Measurements from ENCODE around the gene SPTY2D1.
"Not testable (repeated sequence)": the region's sequence is repeated elsewhere in the genome, so short reads cannot be mapped to it uniquely, and the experiment has no call there.

The SPTY2D1 gene, protein sequence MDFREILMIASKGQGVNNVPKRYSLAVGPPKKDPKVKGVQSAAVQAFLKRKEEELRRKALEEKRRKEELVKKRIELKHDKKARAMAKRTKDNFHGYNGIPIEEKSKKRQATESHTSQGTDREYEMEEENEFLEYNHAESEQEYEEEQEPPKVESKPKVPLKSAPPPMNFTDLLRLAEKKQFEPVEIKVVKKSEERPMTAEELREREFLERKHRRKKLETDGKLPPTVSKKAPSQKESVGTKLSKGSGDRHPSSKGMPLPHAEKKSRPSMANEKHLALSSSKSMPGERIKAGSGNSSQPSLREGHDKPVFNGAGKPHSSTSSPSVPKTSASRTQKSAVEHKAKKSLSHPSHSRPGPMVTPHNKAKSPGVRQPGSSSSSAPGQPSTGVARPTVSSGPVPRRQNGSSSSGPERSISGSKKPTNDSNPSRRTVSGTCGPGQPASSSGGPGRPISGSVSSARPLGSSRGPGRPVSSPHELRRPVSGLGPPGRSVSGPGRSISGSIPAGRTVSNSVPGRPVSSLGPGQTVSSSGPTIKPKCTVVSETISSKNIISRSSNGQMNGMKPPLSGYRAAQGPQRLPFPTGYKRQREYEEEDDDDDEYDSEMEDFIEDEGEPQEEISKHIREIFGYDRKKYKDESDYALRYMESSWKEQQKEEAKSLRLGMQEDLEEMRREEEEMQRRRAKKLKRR

DNA sequence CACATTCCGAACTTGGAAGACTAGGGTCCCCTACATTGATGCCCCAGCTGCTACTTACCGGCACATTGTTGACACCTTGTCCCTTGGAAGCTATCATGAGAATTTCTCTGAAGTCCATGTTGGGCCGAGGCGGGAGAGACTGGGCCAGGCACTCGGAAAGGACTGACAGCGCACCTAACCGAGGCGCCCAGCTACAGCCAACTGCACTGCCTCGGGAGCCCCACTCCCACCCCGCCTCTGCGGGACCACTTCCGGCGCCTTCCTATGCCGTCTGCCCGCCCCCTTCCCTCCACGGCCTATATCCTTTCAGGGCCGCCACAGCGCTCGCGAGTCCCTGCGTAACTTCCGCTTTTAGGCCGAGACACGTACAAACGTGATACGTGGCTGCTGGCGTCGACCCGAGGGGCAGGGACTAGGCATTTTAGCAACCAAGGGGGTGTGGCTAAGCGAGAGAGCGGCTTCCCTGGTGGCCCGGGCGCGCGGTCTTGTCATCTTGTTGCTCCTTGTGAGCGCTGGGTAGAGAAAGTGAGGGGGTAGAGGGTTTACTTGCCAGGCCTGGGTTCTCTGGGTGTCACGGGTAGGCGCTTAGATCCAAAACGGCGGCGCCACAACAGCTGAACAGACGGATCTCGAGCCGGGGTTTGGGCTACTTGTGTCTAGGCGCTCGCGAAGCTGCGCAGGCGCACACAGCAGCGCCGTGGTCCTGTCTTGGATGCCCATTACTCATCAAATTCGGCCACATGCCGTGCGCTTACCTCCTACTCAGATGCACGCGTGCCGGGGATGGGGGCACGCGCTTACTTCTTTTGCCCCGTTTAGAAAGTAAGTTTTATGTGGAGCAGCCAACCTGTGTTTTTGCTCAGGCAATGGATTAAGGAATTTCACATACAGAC is at the start of gene SPTY2D1:
TSS of gene SPTY2D1 (minus strand) at position 203 of the 893 bp plus-strand sequence. CDS start at position 118, 85 bp downstream.
- DNase-seq = peak; percentile 98

DNA sequence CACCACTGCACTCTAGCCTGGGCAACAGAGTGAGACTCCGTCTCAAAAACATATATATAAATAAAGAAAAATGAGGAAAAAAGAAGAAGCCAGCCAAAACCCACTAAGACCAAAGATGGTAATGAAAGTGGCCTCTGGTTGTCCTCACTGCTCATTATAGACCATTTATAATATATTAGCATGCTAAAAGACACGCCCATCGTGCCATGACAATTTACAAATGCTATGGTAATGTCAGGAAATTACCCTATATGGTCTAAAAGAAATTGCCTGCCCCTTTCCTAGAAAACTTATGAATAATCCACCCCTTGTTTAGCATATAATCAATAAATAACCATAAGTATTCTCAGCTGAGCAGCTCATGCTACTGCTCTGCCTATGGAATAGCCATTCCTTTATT is 48.3 kb upstream of the SPTY2D1 start:
- DNase-seq = no peak

DNA sequence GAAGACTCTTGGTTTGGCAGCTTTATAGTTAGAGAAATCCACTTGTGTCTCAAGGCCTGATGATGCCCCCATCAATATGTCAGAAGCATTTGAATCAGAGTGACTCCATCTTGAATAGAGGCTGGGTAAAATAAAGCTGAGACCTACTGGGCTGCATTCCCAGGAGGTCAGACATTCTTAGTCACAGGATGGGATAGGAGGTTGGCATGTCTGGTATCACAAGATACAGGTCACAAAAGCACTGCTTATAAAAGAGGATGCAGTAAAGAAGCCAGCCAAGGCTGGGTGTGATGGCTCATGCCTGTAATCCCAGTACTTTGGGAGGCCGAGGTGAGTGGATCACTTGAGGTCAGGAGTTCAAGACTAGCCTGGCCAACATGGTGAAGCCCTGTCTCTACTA is 47.8 kb upstream of the SPTY2D1 start:
- not testable (repeated sequence) for DNase-seq

DNA sequence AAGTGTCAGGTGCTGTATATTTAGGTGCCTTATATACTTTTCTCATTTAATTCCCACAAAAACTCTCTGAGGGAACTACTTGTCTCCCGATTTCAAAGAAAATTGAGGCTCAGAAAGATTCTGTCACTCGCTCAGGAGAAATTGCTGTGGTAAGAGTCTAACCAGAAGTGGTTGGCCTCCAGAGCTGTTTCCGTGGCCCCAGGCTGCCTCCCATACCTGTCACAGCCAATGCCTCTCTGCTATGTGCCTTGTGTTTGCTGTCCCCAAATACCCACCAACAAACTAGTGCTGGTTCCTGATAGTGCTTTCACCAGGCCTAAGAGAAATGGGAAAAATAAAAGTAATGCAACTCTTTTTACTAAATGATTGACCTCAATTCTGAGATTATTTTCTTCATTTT is 43.4 kb upstream of the SPTY2D1 start:
- no peak for DNase-seq

DNA sequence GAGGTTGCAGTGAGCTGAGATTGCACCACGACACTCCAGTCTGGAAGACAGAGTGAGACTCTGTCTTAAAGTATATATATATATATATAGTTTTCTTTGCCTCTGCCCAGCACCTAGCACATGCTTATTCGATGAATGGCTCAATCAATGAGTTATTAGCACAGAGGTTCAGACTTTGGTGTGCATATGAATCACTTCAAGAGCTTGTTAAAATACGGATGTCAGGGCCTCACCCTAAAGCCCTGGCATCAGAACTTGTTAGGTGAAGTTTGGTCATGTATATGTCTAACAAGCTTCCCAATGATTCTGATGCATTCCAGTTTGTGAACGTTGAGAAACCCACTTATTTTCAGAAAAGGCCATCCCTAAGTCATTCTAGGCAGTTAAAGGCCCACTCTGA is 42.7 kb upstream of the SPTY2D1 start:
- no peak for DNase-seq

DNA sequence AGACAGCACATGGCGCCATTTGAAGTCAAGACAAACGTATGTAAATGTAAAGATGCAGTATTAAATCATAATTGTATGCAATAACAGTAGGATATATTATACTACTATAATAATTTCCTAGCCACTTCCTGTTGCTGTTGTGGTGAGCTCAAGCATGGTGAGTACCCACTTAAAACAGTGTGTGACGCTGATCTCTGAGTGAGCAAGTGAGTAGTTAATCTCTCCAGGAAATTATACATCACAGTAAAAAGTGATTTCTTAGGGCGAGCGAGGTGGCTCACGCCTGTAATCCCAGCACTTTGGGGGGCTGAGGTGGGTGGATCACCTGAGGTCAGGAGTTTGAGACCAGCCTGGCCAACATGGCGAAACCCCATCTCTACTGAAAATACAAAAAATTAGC is 38.1 kb upstream of the SPTY2D1 start:
- DNase-seq = peak; percentile 33

DNA sequence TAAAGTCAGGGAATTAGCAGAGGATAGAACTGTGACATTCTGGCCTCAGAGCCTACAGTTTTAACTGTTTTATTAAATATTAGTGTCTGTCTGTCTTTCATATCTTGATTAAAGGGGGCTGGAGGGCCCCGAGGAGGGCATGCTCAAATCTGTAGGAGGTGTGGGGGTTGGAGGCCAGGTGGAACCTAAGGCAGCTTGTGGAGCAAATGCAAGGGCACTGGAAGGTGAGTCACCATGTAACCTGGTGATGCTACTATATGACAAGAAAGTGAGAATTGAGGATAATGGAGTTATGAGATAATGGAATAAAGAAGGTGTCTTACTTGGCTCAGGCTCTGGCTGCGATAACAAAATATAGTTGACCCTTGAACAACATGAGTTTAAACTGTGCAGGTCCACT is 37.1 kb upstream of the SPTY2D1 start:
- DNase-seq = peak; percentile 21

DNA sequence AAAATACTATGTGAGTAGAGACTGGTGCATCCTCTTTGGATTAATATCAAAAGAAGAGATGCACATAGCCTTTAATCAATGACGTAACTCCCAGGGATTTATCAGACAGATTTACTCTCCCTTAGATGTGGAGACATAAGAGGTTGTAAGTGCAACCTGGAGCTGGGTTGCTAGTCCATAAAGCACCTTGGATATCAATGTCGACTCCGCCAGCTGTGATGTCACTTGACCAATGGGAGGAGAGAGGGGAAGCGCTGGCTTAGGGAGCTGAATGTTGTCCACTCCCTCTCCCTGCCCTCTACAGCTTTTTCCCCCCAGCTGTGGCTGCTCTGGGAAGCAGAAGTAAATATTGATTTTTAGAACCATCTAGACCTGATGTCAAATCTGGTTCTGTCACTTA is 35.6 kb upstream of the SPTY2D1 start:
- no peak for DNase-seq

DNA sequence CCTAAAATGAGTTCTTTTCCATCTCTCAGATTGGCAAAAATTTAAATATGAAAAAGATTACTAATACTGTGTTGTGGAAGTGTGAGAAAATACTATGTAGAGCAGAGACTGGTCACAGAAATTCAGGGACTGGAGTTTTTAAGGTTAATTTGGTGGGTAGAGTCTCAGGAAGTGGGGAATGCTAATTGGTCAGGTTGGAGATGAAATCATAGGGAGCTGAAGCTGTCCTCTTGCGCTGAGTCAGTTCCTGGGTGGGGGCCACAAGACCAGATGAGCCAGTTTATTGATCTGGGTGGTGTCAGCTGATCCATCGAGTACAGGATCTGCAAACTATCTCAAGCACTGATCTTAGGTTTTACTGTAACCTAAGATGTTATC is 35.1 kb upstream of the SPTY2D1 start:
- peak; percentile 37 for DNase-seq

DNA sequence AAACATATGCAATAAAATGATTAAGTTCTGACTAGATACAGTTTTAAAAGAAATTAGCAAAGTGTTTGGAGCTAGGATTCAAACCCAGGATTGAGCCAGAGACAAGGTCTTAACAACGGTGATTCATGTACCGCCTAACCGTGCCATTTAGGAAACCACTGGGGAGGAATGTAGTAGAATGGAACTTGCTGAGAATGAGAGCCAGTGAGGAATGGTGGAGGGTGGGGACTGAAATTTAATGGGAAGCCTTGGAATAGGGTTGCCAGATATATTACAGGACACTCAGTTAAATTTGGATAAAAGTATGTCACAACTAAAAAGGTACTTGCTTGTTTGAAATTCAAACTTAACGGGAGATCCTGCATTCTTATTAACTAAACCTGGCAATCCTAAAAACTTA is 34.0 kb upstream of the SPTY2D1 start:
- no peak for DNase-seq

DNA sequence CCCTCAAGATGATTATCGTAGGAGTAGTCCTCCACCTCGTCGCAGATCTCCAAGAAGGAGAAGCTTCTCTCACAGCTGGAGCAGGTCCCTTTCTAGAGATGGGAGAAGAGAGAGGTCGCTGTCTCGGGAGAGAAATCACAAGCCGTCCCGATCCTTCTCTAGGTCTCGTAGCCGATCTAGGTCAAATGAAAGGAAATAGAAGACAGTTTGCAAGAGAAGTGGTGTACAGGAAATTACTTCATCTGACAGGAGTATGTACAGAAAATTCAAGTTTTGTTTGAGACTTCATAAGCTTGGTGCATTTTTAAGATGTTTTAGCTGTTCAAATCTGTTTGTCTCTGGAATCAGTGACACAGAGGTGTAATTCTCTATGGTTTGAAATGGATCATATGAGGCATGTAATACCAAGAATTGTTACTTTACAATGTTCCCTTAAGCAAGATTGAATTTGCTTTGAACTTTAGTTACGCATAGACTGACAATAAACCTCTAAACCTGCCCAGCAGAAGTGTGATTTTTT is 31.3 kb upstream of the SPTY2D1 start:
- DNase-seq = not testable (repeated sequence)

DNA sequence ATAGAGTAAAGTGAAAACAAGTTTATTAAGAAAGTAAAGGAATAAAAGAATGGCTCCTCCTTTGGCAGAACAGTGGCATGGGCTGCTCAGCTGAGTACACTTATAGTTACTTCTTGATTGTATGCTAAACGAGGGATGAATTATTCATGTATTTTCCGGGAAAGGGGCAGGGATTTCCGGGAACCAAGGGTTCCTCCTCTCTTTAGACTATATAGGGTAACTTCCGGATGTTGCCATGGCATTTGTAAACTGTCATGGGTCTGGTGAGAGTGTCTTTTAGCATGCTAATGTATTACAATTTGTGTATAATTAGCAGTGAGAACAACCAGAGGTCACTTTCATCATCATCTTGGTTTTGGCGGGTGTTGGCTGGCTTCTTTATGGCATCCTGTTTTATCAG is 23.5 kb upstream of the SPTY2D1 start:
- DNase-seq = no peak

DNA sequence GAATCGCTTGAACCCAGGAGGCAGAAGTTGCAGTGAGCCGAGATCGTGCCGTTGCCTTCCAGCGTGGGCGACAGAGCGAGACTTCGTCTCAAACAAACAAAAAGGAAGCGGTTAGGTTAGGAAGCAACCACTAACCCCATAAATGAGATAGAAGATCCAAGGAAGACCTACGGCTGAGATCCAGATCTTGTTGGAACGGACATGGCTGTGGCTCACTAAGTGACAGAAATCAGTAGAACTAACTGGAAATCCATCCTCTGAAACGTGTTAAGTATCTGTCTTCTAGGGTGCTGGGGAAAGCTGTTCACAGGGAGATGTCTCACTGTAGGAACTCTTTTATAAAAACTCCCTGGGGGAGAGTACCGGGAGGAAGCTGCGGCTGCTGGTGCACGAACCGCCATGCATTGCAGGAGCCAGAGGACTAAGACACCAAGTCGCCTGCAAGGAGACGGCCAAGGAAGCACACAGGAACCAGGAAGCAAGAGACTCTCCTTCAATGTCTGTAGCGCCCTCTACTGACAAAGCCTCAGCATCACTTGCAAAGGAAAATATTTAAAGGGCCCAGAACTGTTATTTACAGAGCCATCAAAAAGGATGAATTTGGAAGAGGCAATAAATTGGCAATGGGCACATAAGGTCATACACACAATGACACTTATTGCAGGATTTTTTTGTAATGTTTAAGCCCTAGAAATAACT is 16.9 kb upstream of the SPTY2D1 start:
- peak; percentile 40 for DNase-seq

DNA sequence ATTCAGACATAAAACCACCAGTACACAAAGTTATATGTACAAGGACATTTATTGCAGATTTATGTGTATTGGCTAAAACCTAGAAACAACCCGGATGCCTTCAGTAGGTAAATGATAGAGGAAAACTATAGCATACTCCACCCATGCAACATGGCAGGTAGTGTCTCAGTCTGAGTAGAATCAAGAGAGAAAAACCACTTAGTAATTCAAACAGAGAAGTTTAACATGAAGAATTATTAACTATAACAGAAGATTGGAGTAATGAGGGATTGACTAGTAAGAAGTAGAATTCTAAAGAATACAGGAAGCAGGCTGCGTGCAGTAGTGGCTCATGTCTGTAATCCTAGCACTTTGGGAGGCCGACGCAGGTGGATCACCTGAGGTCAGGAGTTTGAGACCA is 16.2 kb upstream of the SPTY2D1 start:
- no peak for DNase-seq

DNA sequence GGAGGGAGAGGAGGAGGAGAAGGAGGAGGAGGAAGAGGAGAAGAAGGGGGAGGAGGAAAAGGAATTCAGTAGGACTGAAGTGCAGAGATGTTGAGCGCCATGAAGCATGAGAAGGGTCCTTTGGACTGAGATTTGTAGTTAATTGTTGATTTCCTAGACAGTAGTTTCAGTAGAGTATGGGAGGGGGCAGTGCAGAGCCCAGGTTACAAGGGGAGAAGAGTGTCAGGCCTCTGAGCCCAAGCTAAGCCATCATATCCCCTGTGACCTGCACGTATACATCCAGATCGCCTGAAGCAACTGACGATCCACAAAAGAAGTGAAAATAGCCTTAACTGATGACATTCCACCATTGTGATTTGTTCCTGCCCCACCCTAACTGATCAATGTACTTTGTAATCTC is 8.9 kb upstream of the SPTY2D1 start:
- DNase-seq = not testable (repeated sequence)

DNA sequence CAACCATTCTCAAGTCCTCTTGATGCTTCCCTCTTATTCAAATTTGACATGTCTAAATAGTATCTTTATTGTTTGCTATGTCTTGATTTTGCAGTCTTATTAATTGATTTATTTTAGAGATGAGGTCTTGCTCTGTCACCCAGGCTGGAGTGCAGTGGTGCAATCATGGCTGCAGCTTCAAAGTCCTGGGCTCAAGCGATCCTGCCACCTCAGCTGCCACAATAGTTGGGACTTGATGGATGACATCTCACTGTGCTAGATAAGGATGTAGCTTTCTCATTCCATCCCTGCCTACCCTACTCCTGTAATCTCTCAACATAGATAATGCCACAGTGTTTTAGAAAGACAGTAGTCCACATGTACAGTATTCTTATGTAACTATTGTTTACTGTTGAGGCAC is 7.5 kb upstream of the SPTY2D1 start:
- no peak for DNase-seq

DNA sequence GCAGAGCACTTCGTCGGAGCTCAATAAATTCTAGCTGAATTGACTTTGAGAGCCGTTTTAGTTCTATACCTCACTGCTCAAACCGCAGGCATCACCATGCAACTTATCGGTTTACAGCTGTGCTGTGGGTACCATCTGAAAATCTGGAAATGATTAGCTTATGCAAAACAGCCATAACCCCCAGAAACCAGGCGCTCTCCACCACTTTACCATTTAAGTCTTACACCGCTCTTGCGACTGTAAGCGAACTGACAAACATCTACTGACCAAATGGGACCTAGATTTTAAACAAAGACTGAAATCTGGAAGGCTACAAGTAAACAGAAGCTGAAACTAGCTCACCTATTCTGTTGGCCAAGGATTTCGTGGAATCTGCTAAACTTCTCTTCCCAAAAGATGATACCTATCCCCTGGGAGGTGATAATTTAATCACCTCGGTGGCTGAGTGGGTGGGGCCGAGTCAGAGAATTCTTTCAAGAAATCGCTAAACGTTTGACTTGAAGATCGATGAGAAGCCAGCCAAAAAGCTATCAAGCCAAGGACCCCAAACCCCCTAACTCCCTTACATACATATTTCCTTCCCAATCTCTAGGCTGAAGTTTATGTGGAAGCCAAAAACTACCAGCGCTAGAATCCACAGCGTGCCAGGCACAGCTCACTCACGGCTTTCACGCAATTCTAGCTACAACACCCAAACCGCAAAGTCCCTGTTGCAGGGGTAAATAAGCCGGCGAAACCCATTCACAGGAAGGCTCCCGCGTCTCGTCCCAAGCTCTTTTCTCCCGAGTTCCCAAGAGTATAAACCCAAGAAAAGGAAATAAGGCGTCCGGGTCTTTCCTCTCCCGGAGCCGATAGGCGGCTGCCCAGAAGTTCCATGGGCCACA is 644 bp downstream of the SPTY2D1 start:
- DNase-seq = peak; percentile 44

DNA sequence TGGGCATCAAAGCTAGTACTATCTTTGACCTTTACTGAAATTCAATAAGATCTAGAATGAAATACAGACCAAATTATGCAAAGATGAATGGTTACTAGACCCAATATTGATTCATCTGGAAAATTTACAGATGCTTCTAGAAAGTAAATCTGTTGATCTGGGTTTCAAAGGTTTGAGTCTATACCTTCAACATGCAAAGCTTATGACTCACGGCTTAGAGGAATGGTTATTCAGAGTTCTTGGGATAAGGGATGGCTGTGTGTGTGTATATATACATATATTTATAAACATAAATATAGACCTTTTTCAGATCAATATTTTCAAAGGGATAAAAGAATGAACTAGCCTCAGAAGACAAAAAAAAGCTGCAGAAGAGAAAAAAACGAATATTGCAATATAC is 1.3 kb downstream of the SPTY2D1 start:
- no peak for DNase-seq

DNA sequence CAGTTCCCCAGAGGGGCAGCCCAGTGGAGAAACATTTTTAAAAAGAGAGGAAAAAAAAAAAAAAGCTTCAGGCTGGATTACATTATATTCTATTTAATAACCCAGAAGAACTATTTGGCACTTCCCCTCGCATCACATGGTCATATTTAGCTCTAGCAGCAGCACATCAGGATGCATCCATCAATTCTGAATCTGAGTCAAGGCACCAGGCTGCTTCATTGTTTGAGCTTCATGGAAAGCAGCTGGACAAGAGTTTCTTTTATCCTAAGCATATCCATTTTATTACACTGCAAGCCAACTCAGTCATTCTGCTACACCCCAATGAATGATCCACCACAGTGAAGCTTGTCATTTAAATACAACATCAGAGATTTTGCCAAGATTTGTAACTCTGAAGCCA is 10.0 kb downstream of the SPTY2D1 start:
- DNase-seq = no peak

DNA sequence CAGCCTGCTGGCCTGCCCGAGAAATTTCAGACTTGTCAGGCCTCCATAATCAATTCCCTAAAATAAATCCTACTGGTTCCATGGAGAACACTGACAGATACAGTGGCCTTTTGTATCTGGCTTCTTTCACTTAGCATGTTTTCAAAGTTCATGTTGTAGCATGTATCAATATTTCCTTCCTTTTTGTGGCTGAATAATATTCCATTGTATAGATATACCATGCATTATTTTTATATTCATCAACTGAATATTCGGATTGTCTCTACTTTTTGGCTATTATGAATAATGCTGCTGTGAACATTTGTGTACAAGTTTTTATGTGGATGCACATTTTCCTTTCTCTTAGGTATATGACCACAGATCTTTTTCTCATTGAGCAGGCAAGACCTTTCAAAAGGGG is 10.4 kb downstream of the SPTY2D1 start:
- no peak for DNase-seq

DNA sequence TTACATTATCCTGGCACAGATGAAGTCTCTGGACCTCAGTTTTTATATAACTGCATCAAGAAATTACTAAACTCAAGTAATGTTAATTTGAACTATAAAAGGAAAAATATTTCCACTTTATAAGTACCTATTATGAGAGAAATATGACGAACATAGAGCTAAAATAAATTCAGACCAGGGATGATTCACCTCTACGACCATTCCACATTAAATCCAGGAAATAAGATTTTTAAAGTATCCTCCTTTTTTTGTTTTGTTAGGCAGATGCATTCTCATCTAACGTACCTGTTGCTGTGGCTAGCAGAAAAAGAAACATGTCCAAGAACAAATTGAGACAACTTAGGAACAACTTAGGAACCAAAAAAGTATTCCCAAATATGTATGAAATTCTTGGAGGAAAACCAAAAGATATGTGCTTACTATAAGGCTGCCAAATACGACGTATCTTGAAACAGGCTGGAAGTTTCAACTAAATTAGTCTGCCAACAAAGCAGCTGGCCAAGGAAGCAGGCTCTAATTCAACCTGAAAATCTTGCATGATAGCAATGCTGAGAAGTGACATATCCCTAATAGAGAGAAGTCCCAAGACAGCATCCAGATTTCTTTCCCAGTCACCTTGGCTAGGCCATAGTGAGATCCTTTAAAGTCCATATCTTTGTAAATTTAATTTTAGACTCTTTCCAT is 15.7 kb downstream of the SPTY2D1 start:
- DNase-seq = no peak

All from activated naive CD4-positive, alpha-beta T cell treated with Interleukin-2 at 50 U/mL for 16 hours (primary cell).